Stimulated activated naive B cell treated with anti-CD40 and anti-IgM and Interleukin-4, amounts not matched to agents 10 μg/mL and 1 μg/mL and 100 μg/mL, for 72 hours (primary cell): Measurements from ENCODE around the gene CLDN25.
A peak's percentile ranks its signal among the peaks of the same experiment; 100 is the strongest.
"Not testable (repeated sequence)": the region's sequence is repeated elsewhere in the genome, so short reads cannot be mapped to it uniquely, and the experiment has no call there.

Experiments
- ATAC-seq, 2 donors: fragments of 150-1000 bp; cut with Tn5 transposase; replicated peaks; 2 replicates each; pipeline ENCODE4 v1.10.0; 2021; ENCODE audit warnings: moderate library complexity in 1 of 2
- DNase-seq: peaks from one replicate; pipeline ENCODE4 v3.0.0; 2021
- H3K27ac Mint-ChIP-seq: one replicate; pipeline ENCODE4 v1.8.0; 2022; ENCODE audit warnings: mild to moderate bottlenecking, mixed read lengths
- H3K27me3 Mint-ChIP-seq, 2 donors: one replicate each; pipeline ENCODE4 v1.8.0; 2022; ENCODE audit warnings: mixed read lengths in 2 of 2
- H3K36me3 Mint-ChIP-seq, 2 donors: one replicate each; pipeline ENCODE4 v1.8.0; 2022; ENCODE audit warnings: mixed read lengths in 2 of 2, mild to moderate bottlenecking in 1 of 2
- H3K4me1 Mint-ChIP-seq, 2 donors: one replicate each; pipeline ENCODE4 v1.8.0; 2022; ENCODE audit warnings: mixed read lengths in 2 of 2, mild to moderate bottlenecking in 1 of 2
- H3K4me3 Mint-ChIP-seq, 2 donors: one replicate each; pipeline ENCODE4 v1.8.0; 2022; ENCODE audit warnings: mild to moderate bottlenecking in 2 of 2, mixed read lengths in 2 of 2, moderate library complexity in 1 of 2
- H3K9me3 Mint-ChIP-seq, 2 donors: one replicate each; pipeline ENCODE4 v1.8.0; 2022; ENCODE audit warnings: mixed read lengths in 2 of 2, mild to moderate bottlenecking in 1 of 2

The CLDN25 gene

DNA sequence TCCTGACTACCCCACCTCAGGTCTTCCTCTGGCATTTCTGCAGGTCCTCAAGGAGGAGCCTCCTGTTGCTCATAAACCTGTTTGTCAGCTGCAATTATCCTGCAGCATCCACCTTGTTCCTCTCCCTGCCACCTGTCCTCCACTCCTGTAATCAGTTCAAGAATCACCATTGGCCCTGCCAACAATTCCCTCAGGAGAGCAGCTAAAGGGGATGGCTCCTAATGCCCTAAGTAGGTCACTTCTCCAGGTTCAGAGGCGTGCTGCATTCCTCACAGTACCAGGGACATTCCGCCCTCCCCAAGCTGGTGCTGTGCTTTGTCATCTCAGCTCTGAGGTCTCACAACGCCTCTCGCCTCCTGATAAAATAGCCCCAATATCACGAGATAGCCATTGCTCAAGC, 2.1 kb downstream of the CLDN25 start:
- DNase-seq (no peak), ATAC-seq (no peak)
- Mint-ChIP-seq H3K27ac (no peak overlapping the region), H3K36me3 (peaks cover 0 to 4% of the 10 kb centered on the region in 2 donors), H3K4me1 (no peaks in the 10 kb centered on the region), H3K9me3 (no peaks in the 10 kb centered on the region), H3K4me3 (no peak overlapping the region), H3K27me3 (peaks cover 33 to 51% of the 10 kb centered on the region in 2 donors)

- no peaks in the 10 kb centered on the region for H3K9me3 Mint-ChIP-seq
- H3K27me3 Mint-ChIP-seq: peaks cover 35 to 51% of the 10 kb centered on the region in 2 donors
- ATAC-seq (no peak), DNase-seq (no peak)
- no peaks in the 10 kb centered on the region for H3K4me1 Mint-ChIP-seq
- H3K36me3 Mint-ChIP-seq: peaks cover 0 to 4% of the 10 kb centered on the region in 2 donors
- H3K4me3 Mint-ChIP-seq: no peak overlapping the region
- H3K27ac Mint-ChIP-seq: no peak overlapping the region
Observed at GRCh38 chr11:113782134-113782533, 2.5 kb downstream of the CLDN25 start.

DNA sequence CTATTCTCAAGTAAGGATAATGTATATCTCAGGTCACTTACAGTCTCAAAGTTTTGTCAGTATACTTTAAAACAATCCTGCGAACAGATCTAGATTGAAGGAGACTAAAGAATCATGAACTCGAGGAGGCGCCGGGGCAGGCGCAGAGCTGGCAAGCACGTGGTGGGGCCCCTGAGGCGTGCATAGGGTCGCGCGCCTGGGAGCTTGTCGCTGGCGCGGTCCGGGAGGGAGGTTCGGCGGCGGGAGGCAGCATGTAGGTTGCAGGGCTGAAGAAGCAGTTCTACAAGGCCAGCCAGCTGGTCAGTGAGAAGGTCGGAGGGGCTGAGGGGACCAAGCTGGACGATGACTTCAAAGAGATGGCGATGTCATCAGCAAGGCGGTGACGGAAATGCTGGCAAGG, 9.4 kb downstream of the CLDN25 start:
- not testable (repeated sequence) for H3K27ac Mint-ChIP-seq

GRCh38 chr11:113789675-113790320, 10.2 kb downstream of the CLDN25 start:
- no peaks in the 10 kb centered on the region for H3K9me3 Mint-ChIP-seq
- DNase-seq: no peak
- peaks cover 8 to 18% of the 10 kb centered on the region in 2 donors for H3K27me3 Mint-ChIP-seq
- H3K4me3 Mint-ChIP-seq: no peak overlapping the region
- H3K36me3 Mint-ChIP-seq: peaks cover 0 to 4% of the 10 kb centered on the region in 2 donors
- ATAC-seq: no peak
- H3K4me1 Mint-ChIP-seq: no peaks in the 10 kb centered on the region
- H3K27ac Mint-ChIP-seq: no peak overlapping the region

More for the DNA sequence above, 9.4 kb downstream of the CLDN25 start:
- not testable (repeated sequence) for H3K36me3 Mint-ChIP-seq, ATAC-seq, H3K4me1 Mint-ChIP-seq, DNase-seq, H3K9me3 Mint-ChIP-seq, H3K4me3 Mint-ChIP-seq
- H3K27me3 Mint-ChIP-seq: peaks cover 13 to 25% of the 10 kb centered on the region in 2 donors

- Mint-ChIP-seq H3K4me1 (no peaks in the 10 kb centered on the region), H3K27ac (no peak overlapping the region), H3K4me3 (no peak overlapping the region), H3K9me3 (no peaks in the 10 kb centered on the region), H3K36me3 (peaks cover 18 to 19% of the 10 kb centered on the region in 2 donors), H3K27me3 (no peaks in the 10 kb centered on the region)
- DNase-seq: no peak
- peak; percentile 67 to 87 for ATAC-seq
Observed at GRCh38 chr11:113796663-113797259, 17.2 kb downstream of the CLDN25 start.

DNA sequence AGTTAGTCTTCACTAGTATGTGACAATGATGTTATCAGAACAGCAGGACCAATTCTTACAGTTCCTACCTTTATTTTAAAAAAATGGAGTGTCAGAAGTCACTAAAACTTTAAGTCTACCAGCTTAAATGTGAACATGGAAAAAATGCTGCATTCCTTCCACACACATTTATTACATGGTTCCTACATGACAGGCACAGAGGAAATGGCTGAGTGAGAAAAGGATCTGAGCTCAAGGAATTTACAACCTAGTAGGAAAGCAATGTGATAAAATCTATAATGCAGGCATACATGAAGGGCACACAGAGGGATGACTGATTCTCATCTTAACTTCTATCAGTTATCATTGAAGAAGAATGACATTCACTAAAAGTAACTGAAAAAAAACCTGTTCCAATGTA, 23.0 kb downstream of the CLDN25 start:
- Mint-ChIP-seq H3K9me3 (no peaks in the 10 kb centered on the region), H3K27me3 (no peaks in the 10 kb centered on the region), H3K4me3 (no peak overlapping the region), H3K36me3 (peaks cover 24 to 37% of the 10 kb centered on the region in 2 donors), H3K4me1 (peaks cover 3 to 4% of the 10 kb centered on the region in 2 donors), H3K27ac (no peak overlapping the region)
- no peak for ATAC-seq
- no peak for DNase-seq

DNA sequence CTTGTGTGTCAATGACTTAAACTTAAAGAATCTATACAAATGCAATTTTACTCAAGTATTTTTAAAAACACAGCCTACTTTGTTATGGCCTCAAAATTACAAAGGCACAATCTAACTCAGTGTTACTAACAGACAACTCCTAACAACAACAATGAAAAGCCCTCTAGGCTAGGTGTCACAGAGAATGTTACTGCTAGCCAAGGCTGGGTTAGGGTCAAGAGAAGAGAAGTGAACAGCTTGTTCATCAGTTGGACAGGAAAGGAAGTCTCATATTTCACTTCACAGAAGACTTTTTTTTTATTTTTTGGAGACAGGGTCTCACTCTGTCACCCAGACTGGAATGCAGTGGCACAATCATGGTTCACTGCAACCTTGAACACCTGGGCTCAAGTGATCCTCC, 26.0 kb downstream of the CLDN25 start:
- H3K27me3 Mint-ChIP-seq: no peaks in the 10 kb centered on the region
- DNase-seq (no peak), ATAC-seq (no peak)
- peaks cover 3 to 4% of the 10 kb centered on the region in 2 donors for H3K4me1 Mint-ChIP-seq
- H3K4me3 Mint-ChIP-seq: no peak overlapping the region
- peaks cover 26 to 40% of the 10 kb centered on the region in 2 donors for H3K36me3 Mint-ChIP-seq
- no peaks in the 10 kb centered on the region for H3K9me3 Mint-ChIP-seq
- H3K27ac Mint-ChIP-seq: no peak overlapping the region

DNA sequence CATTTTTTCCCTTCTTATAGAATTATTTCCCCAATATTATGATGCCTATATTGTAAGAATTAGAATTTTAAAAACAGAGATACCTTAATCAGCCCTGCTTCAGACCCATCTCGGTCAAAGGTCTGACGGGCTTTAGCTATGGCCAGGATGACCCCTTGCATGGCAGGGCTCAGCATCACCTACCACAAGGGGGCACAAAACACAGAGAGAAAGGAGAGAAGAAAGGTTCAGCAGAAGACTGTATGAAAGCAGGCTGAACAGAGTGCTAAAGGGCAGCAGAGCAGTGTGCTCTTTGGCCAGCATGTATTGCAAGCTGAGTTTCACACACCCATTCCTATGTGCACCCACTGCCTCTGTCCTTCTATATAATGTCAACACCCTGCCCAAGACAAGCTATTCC, 26.8 kb downstream of the CLDN25 start:
- no peaks in the 10 kb centered on the region for H3K27me3 Mint-ChIP-seq
- peak overlapping the region; percentile 11 for H3K27ac Mint-ChIP-seq
- H3K4me1 Mint-ChIP-seq: peaks cover 3 to 4% of the 10 kb centered on the region in 2 donors
- peaks cover 18 to 32% of the 10 kb centered on the region in 2 donors for H3K36me3 Mint-ChIP-seq
- ATAC-seq (peak; percentile 81 to 85), DNase-seq (peak; percentile 20)
- H3K4me3 Mint-ChIP-seq: no peak overlapping the region
- H3K9me3 Mint-ChIP-seq: no peaks in the 10 kb centered on the region

DNA sequence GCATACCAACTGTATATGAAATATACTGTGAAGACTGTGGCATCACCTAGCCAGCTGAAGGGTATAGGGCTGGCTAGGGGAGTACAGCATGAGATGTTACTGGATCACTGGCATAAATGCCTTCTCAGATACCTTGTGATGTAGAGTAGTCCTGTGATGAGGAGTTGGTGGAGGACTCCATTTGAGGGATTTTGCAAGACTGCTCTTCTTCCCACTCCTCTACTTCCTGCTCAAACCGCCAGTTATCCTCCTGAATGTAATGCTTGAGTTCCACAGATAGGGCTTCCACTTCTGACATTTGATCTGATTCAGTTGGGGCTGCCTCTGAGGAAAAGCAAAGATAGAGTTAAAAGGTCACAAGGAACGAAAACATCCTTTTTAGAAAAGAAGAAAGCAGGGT, 29.3 kb downstream of the CLDN25 start:
- peaks cover 12 to 24% of the 10 kb centered on the region in 2 donors for H3K36me3 Mint-ChIP-seq
- H3K9me3 Mint-ChIP-seq: no peaks in the 10 kb centered on the region
- peaks cover 3 to 4% of the 10 kb centered on the region in 2 donors for H3K4me1 Mint-ChIP-seq
- DNase-seq: no peak
- no peak overlapping the region for H3K27ac Mint-ChIP-seq
- no peaks in the 10 kb centered on the region for H3K27me3 Mint-ChIP-seq
- H3K4me3 Mint-ChIP-seq: no peak overlapping the region
- ATAC-seq: no peak

- Mint-ChIP-seq H3K9me3 (no peaks in the 10 kb centered on the region), H3K4me1 (no peaks in the 10 kb centered on the region), H3K4me3 (no peak overlapping the region), H3K27me3 (no peaks in the 10 kb centered on the region), H3K27ac (no peak overlapping the region), H3K36me3 (peaks cover 16 to 33% of the 10 kb centered on the region in 2 donors)
- DNase-seq: no peak
- no peak for ATAC-seq
Observed at GRCh38 chr11:113814181-113814580, 34.6 kb downstream of the CLDN25 start.

GRCh38 chr11:113817162-113817561, 37.6 kb downstream of the CLDN25 start:
- ATAC-seq: no peak
- H3K36me3 Mint-ChIP-seq: peaks cover 23 to 46% of the 10 kb centered on the region in 2 donors
- H3K9me3 Mint-ChIP-seq: no peaks in the 10 kb centered on the region
- no peaks in the 10 kb centered on the region for H3K27me3 Mint-ChIP-seq
- H3K27ac Mint-ChIP-seq: no peak overlapping the region
- peaks cover 0 to 2% of the 10 kb centered on the region in 2 donors for H3K4me1 Mint-ChIP-seq
- no peak for DNase-seq
- no peak overlapping the region for H3K4me3 Mint-ChIP-seq

DNA sequence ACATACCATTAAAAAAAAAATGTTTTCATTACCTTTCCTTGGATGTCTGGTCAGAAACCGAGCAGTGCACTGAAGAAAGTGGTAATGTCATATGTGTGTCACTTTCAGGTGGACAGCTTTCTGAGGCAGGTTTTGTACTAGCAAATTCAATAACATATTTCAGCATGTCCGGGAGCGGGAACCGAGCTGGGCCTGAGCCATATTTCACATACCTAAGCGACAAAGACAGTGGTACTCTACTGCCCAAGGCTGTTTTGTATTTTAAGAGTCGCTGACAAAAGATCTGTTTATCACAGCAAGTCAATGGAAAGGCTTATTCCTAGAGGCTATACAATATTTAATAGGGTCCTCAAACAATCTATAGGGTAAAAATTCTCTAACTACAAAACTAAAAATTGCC, 38.0 kb downstream of the CLDN25 start:
- Mint-ChIP-seq H3K36me3 (peaks cover 26 to 46% of the 10 kb centered on the region in 2 donors), H3K27ac (no peak overlapping the region), H3K4me3 (no peak overlapping the region), H3K9me3 (no peaks in the 10 kb centered on the region), H3K4me1 (peaks cover 0 to 2% of the 10 kb centered on the region in 2 donors), H3K27me3 (no peaks in the 10 kb centered on the region)
- no peak for DNase-seq
- ATAC-seq: no peak

- H3K9me3 Mint-ChIP-seq: no peaks in the 10 kb centered on the region
- peaks cover 31 to 48% of the 10 kb centered on the region in 2 donors for H3K36me3 Mint-ChIP-seq
- H3K4me3 Mint-ChIP-seq: no peak overlapping the region
- no peak overlapping the region for H3K27ac Mint-ChIP-seq
- DNase-seq: no peak
- ATAC-seq: no peak
- peaks cover 0 to 2% of the 10 kb centered on the region in 2 donors for H3K4me1 Mint-ChIP-seq
- H3K27me3 Mint-ChIP-seq: no peaks in the 10 kb centered on the region
Observed at GRCh38 chr11:113818426-113818825, 38.8 kb downstream of the CLDN25 start.

DNA sequence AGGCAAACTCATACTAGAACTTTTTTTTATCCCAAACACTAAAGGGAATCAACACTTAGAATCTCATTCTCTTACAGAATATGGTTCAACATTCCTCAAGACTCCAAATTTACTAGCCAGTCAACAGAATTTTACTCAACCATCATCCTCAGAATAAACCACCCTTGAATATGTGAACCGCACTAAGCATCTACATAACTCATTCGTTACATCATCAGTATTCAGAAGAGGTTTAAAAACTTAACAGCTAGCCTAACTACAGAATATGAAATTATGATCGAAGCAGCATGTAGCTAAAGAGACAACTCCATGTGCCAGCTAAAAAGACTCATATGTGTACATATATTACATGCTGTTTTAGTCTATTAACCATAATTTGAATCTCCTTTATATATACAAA, 47.9 kb downstream of the CLDN25 start:
- ATAC-seq: no peak
- H3K36me3 Mint-ChIP-seq: peaks cover 31 to 42% of the 10 kb centered on the region in 2 donors

DNA sequence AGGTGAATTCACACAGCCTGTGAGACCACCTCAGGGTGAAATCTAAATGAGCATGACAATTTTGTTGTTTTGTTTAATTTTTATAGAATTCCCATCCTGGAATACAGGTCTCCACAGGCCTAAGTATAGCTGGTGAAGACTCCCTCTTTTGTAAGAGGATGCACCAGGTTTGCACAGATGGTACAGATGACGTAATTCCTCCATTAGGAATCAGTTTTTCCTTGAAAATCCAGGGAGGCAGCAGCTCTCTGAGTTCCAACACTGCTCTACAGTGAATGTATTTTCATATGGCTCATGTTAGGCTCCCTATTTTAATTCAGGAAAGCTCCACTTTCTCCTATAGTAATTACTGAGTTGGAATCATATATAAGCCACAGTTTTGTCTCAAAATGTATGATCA, 48.6 kb downstream of the CLDN25 start:
- Mint-ChIP-seq H3K27ac (no peak overlapping the region), H3K4me3 (no peak overlapping the region), H3K36me3 (peaks cover 27 to 41% of the 10 kb centered on the region in 2 donors), H3K9me3 (no peaks in the 10 kb centered on the region), H3K27me3 (no peaks in the 10 kb centered on the region), H3K4me1 (peaks cover 12 to 15% of the 10 kb centered on the region in 2 donors)
- DNase-seq (no peak), ATAC-seq (no peak)

More for the DNA sequence above, 47.9 kb downstream of the CLDN25 start:
- Mint-ChIP-seq H3K4me1 (peaks cover 9 to 15% of the 10 kb centered on the region in 2 donors), H3K27me3 (no peaks in the 10 kb centered on the region), H3K27ac (no peak overlapping the region), H3K9me3 (no peaks in the 10 kb centered on the region), H3K4me3 (no peak overlapping the region)
- DNase-seq: no peak
